ENCODE data around the gene UXS1. TPM values are rescaled to one million over a fixed set of nuclear protein-coding genes. Genes with fewer than 3 reads are reported as not detected.

UXS1 gene
- total RNA-seq, 1 experiment from 2014 or later, result 20.9 TPM

GRCh38 chr2:106061611-106062349, 132.3 kb downstream of the UXS1 start:
- peaks cover 24% of the 10 kb centered on the region for H3K27me3 ChIP-seq (ENCODE audit: control insufficient read depth, insufficient read depth, low read length)
- no peak for DNase-seq
- H3K4me3 ChIP-seq (ENCODE audit: insufficient read depth, low read depth, low read length), result no peak overlapping the region
- no peaks in the 10 kb centered on the region for H3K36me3 ChIP-seq (replicated peaks; ENCODE audit: control insufficient read depth, insufficient read depth, low read length)

DNA sequence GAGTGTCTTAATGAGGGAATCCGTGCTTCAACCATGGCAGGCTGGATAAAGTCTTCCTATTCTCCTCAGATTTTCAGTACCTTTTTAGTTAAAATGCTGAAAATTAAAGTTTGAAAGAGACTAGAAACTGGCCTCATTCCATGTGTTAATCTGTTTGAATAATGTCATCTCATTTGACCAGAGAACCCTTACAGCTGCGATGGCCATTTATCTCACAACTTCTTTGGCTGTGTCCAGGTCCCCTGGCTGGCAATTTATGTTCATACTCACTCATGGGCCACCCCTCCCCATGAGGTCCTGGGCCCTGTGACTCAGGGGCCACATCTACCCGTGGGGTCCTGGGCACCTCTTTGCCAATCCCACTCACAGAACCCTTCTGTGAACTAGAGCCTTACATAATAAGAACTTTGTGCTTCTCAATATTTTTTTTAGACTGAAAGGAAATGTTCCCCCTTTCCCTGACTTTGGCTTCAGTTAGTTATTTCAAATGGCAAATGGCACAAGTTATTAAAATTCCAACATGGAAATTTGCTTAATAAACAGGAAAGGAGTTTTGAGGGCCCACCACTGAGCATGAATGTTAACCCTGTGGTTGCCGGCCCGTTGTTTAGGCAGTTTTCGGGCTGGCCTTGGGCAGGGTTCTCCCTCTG, 134.6 kb downstream of the UXS1 start:
- no peak for DNase-seq
- no peak overlapping the region for H3K4me3 ChIP-seq (ENCODE audit: insufficient read depth, low read depth, low read length)
- peaks cover 4% of the 10 kb centered on the region for H3K27me3 ChIP-seq (ENCODE audit: control insufficient read depth, insufficient read depth, low read length)
- H3K36me3 ChIP-seq (replicated peaks; ENCODE audit: control insufficient read depth, insufficient read depth, low read length), result no peaks in the 10 kb centered on the region

GRCh38 chr2:106058469-106059137, 135.5 kb downstream of the UXS1 start:
- DNase-seq, result no peak
- H3K27me3 ChIP-seq (ENCODE audit: control insufficient read depth, insufficient read depth, low read length), result no peaks in the 10 kb centered on the region; the same call in 1 of the 2 replicates
- no peak overlapping the region for H3K4me3 ChIP-seq (ENCODE audit: insufficient read depth, low read depth, low read length)
- H3K36me3 ChIP-seq (replicated peaks; ENCODE audit: control insufficient read depth, insufficient read depth, low read length), result no peaks in the 10 kb centered on the region

GRCh38 chr2:106057206-106057605, 136.9 kb downstream of the UXS1 start:
- no peak overlapping the region for H3K4me3 ChIP-seq (ENCODE audit: insufficient read depth, low read depth, low read length)
- DNase-seq, result no peak
- no peaks in the 10 kb centered on the region for H3K27me3 ChIP-seq (ENCODE audit: control insufficient read depth, insufficient read depth, low read length)
- no peaks in the 10 kb centered on the region for H3K36me3 ChIP-seq (replicated peaks; ENCODE audit: control insufficient read depth, insufficient read depth, low read length)

DNA sequence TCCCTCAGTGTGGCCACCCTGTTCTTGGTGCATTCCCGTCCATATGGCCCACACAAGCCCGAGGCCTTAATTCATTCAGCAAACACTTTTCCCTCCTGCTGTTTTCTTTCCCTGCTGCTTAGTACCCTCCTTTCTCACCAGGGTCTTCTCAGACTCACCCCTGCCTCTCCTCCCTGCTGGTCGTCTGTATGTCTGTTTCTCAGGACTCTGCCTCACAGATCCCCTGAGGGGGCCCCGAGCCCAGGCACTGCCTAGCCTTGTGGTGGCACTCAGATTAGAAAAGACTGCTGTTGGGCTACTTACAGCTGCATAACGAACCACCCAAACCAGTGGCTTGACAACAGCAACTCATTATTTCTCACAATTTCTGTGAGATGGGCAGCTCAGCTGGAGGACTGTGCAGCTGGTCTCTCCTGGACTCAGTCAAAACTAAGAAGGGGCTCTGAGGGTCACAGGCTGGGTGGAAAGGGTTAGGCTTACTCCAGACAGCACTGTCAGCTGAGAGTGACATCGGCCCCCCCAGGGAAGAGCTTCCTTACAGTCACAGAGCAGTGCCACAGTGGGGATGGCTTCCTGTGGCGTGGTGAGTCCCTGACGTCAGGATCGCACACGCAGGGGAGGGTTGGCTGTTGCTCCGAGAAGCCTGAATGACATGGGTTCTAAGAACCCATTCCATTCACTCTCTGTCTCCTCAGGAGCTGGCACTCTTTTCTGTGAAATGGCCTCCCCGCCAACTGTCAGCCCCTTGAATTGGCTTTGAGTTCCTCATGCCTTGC, 139.0 kb downstream of the UXS1 start:
- Histone ChIP-seq H3K4me3 (ENCODE audit: insufficient read depth, low read depth, low read length) (no peak overlapping the region), H3K27me3 (ENCODE audit: control insufficient read depth, insufficient read depth, low read length) (no peaks in the 10 kb centered on the region), H3K36me3 (replicated peaks; ENCODE audit: control insufficient read depth, insufficient read depth, low read length) (no peaks in the 10 kb centered on the region)
- DNase-seq, result no peak

GRCh38 chr2:106054321-106054720, 139.8 kb downstream of the UXS1 start:
- Histone ChIP-seq H3K4me3 (ENCODE audit: insufficient read depth, low read depth, low read length) (no peak overlapping the region), H3K27me3 (ENCODE audit: control insufficient read depth, insufficient read depth, low read length) (no peaks in the 10 kb centered on the region), H3K36me3 (replicated peaks; ENCODE audit: control insufficient read depth, insufficient read depth, low read length) (no peaks in the 10 kb centered on the region)
- DNase-seq, result no peak

- Histone ChIP-seq H3K36me3 (replicated peaks; ENCODE audit: control insufficient read depth, insufficient read depth, low read length) (no peaks in the 10 kb centered on the region), H3K27me3 (ENCODE audit: control insufficient read depth, insufficient read depth, low read length) (no peaks in the 10 kb centered on the region), H3K4me3 (ENCODE audit: insufficient read depth, low read depth, low read length) (no peak overlapping the region)
- no peak for DNase-seq
Observed at GRCh38 chr2:106053581-106053980, 140.5 kb downstream of the UXS1 start.

- no peak overlapping the region for H3K4me3 ChIP-seq (ENCODE audit: insufficient read depth, low read depth, low read length)
- no peaks in the 10 kb centered on the region for H3K36me3 ChIP-seq (replicated peaks; ENCODE audit: control insufficient read depth, insufficient read depth, low read length)
- no peak for DNase-seq
- no peaks in the 10 kb centered on the region for H3K27me3 ChIP-seq (ENCODE audit: control insufficient read depth, insufficient read depth, low read length)
Observed at GRCh38 chr2:106053116-106053515, 141.0 kb downstream of the UXS1 start.

GRCh38 chr2:106044859-106045258, 149.2 kb downstream of the UXS1 start:
- no peaks in the 10 kb centered on the region for H3K27me3 ChIP-seq (ENCODE audit: control insufficient read depth, insufficient read depth, low read length)
- H3K4me3 ChIP-seq (ENCODE audit: insufficient read depth, low read depth, low read length), result no peak overlapping the region
- no peak for DNase-seq
- no peaks in the 10 kb centered on the region for H3K36me3 ChIP-seq (replicated peaks; ENCODE audit: control insufficient read depth, insufficient read depth, low read length)

GRCh38 chr2:106044021-106044420, 150.1 kb downstream of the UXS1 start:
- no peak for DNase-seq
- Histone ChIP-seq H3K27me3 (ENCODE audit: control insufficient read depth, insufficient read depth, low read length) (no peaks in the 10 kb centered on the region), H3K36me3 (replicated peaks; ENCODE audit: control insufficient read depth, insufficient read depth, low read length) (no peaks in the 10 kb centered on the region), H3K4me3 (ENCODE audit: insufficient read depth, low read depth, low read length) (no peak overlapping the region)
